NCI-H1105 treated with DMSO at 0.1 percent for 48 hours (cell line): ENCODE measurements around the gene TSPAN9.

Source experiments
- DNase-seq: peaks from one replicate; lab custom pipeline; 2025; lab: John Stamatoyannopoulos, UW

Gene TSPAN9

DNA sequence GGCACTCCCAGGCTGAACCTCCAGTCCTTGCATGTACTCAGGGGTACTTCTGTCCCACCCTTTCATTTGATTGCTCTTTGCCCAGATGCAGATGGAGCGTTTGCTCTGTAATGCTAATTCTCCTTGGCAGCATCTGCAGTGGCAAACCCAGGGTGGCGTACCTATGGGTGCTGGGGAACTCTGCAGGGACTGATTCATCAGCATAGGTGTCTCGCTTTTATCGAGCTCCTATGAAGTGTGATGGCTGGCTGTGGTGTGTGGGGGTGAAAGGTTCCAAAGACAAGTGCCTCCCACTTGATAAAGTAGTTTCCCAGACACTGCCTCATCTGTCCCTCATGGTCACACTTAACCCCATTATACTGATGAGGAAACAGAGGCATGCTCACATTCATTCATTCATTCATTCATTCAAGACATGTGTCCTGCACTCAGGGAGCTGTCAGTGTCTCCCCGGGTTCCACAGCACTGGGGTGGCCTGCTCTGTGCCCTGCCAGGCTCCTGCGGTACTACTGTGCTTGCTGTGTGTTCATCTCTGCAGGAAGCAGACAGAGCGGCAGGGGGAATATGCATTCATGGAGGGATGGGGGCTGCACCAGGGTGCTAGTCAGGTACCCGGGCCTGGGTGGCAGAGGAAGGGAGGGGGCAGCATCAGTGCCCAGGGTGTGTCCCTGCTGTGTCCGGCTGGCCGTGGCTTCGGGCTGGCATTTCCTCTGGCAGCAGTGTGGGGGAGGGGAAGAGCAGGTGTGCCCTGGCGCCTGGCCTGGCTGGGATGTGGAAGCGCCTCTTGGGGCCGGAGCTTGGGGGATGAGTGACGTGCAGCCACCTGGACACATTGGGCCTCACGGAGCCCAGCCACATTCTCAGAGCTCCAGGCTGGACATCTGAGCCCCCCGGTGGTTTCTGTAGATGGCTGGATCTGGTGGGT is 110.9 kb downstream of the TSPAN9 start:
- DNase-seq: no peak

DNA sequence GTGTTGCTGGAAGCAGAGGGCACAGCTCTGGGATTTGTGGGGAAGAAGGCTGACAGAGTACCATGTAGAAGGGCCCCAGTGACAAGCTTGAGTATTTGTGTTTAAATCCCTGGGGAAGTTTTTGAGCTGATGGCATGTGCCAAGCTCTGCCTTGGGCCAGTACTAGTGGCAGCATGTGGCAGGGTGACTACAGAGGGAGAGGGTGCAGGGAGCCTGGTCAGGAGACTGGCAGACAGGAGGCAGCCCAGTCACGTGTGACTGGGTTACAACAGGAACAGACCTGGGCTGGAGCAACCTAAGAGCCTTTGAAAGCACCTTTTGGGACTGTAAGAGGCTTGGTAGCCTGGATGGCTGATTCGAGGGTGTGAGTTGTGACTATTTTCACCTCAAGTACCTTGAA is 112.1 kb downstream of the TSPAN9 start:
- DNase-seq: no peak

DNA sequence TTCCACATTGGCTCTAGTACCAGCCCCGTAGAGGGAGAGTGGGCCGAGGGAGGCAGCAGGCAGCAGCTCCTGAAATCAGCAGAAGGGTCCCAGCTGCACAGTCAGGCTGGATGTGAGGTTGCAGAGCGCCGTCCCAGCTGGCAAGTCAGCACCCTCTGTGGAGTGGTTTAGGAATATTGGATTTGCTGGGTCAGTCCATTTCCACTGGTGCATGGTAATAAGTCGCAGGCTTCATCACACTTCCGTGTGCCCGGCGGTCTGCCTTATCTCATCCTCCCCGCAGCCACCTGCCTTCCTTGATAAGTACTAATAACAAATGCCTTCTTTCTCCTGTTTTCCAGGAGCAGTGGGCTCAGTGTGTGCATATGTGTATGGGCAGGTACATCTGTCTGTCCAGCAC is 112.9 kb downstream of the TSPAN9 start:
- no peak for DNase-seq

DNA sequence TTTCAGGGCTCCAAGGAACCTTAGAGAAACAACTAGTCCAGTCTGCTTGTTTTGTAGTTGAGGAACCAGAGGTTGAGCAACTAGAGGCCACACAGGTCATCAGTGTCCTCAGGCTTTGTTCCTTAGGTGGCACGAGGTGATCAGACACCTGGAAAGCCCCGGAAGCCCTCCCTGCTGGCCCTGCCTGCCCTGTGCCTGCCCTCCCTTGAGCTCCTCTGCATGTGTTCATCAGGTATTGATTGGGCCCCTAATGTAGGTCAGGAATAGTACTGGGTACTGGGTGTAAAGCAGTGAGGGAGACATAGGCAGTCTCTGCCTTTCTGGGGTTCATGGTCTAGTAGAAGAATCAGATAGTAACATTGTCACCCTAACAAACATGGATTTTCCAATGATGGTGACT is 114.3 kb downstream of the TSPAN9 start:
- DNase-seq: no peak

DNA sequence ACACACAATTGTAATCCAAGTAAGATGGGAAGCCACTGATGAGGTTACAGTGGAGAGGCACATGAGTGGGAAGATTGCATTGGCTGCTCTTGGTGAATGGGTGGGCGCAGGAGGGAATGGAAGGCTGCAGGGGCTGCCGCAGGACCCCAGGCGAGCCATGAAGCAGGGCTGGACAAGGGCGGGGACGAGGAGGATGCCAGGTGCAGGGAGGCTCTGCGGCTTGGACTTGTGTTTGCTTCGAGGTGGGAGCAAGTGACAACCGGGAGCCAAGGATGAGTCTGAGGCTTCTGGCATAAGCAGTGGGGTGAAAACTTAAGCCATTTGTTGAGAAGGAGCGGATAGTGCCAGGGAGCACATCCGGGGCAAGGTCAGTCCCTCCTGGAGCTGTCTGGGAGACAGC is 115.0 kb downstream of the TSPAN9 start:
- no peak for DNase-seq

DNA sequence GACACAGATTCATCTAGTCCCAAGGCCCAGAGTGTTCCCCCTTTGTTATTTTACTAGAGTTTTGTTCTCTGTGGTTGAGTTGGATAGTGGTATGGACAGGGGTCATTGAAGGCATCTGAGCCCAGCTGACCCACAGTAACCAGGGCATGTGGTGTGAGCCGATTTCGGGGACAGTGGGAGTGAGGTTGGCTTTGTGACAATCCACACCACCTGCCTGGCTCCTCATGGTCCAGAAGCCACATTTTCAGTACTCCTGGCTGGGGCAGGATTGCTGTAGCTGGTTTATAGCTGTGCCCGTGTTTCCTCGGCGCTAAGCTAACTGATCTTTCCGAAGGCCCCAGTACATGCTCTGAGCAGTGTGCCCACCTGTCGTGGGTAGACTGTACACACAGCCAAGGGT is 116.0 kb downstream of the TSPAN9 start:
- DNase-seq: no peak

DNA sequence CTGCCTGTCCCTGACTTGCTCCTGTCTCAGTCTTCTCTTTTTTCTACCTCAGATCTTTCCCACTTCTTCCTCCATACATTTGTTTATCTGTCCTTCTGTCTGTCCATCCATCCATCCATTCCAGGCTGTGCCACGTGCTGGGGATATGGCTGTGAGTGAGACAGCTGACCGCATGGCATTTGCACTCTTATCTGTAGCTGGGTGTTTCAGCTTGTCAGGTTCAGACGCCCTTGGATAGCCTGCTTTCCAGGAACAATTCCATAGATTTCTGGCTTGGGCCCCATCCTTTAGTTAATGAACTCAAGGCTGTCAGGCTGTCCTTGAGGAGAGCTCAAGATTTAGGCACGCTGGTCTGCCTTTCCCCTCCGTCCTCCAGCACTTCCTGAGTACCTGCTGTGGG is 116.6 kb downstream of the TSPAN9 start:
- DNase-seq: no peak

DNA sequence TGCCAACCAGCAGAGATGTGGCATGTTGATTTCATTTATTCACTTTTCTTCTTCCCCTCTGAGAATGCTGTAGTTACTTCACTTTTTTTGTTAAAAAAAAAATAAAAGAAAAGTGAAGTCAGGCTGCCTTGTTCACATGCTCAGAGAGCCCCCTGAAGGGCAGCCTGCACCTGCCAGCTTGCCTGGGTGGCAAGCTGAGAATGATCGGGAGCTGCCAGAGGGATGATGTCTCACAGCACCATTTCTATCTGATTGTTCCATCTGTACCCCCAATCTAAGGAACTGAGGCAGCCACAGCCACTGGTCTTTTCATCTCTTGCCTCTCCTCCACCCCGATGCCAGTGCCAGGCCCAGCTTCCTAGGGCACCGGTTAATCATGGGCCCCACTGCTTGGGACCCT is 118.2 kb downstream of the TSPAN9 start:
- DNase-seq: no peak

DNA sequence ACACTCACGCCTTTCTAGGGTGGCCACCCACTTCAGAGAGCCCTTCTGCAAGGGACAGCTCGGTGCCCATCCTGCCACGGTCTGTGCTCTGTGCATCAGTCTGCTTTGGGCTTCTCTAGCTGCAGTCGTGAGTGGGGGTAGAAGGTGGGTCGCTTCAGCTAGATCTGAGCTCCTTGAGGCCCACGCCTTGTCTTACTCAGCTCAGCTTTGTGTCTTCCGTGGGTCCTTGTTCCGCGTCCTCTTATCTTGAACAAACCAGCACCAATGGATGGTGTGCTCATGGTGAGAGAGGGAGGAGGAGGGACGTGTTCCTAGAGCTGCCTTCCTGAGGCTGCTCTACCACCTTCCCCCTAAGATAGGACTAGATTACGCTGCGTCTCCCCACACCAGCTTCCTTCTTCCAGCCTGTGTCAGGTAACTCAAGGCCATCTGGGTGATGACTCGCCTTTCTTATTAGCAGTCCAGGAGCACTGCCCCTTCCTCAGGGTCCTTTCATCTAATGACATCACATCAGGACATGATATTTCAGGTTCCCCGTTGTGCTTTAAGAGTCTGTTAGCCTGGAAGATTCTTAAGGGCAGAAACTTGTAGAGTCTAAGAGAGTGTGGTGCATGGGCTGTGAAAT is 118.8 kb downstream of the TSPAN9 start:
- no peak for DNase-seq

DNA sequence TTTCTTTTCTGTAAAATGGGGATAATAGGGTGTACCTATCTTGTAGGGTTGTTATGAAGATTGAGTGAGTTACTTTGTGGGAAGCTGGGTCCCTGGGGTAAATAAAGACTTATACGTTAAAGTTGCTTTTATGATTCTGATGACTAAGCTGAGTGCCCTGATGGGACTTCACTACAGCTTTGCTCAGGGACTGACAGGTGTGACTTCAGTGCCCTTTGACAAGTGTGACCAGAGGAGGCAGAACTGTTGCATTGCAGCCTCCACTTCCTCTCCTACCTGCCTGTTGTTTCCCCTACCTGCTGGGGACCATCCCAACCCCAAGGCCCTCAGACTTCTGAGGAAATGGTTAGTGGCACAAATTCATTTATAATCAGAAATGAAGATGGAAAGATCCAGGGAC is 119.3 kb downstream of the TSPAN9 start:
- no peak for DNase-seq

DNA sequence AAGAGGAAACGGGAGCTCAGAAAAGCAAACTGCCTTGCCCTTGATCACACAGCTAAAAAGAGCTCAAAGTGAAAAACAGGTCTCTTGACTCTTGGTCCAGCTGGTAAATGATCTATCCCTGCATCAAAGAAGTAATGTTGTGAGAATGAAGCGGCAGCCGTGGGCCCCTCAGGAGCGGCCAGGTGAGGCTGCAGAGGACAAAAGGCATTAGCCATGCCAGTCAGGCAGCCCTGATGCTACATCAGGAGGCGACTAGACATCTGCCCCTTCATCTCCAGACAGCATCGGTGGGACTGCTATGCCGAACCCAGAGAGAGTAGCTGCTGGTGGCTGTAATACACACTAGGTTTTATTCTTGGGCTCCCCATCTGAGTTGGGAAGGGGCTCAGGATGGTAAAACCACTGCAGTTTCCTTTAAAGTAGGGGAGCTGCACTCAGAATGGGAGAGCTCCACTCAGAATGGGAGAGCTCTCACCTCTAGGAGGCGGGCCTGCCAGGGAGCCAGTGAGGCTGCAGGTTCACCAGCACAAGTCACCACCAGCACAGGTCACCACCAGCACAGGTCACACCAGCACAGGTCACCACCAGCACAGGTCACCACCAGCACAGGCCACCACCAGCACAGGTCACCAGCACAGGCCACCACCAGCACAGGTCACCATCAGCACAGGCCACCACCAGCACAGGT is 120.1 kb downstream of the TSPAN9 start:
- no peak for DNase-seq

DNA sequence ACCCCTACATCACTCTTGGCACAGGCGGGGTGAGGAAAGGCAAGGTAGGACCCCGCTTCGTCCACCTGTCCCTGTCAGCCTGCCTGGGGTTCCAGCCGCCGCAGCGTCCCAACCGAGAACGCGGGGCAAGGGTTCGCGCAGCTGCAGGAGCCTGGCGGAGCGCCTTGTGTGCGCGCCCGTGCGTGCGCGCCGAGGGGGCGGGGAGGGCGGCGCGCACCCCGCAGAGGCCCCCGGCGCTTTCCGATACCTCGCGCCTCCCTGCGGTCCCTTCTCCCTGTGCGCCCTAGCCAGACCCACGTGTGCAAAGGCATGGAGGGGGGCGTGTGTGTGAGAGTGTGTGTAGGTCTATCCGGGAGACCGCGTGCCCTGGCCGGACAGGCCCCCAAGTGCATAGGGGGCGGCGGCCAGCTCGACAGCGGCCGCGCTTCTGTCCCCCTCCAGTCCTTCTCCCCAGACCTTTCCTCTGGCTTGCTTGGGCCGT is 122.4 kb downstream of the TSPAN9 start:
- DNase-seq: peak; percentile 27

DNA sequence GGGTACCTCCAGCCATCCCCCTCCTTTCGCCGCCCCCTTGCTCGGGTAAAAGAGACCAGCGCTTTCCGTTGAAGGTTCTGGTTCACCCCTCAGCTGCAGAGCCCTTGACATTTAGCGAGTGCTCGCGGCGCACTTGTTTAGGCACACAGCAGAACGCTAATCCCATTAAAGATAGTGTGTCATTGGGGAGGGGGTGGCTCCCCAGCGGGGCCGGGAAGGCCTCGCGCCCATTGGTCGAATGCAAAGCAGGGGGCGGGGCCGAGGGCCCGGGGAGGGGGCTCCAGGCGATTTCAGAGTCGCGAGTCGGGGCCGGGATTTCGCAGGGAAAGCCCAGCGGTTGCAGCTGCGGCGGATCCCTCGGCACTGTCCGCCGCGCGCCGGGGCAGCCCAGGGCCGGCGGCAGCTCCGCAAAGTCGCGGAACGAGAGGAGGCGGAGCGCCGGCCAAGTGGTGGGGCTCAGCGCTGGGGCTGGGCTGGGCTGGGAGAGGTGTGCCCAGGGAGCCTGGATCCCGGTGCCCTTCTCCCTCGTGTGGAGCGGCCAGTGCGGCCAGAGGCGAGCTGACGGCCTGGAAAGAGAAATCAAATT is 122.9 kb downstream of the TSPAN9 start:
- DNase-seq: peak; percentile 68

DNA sequence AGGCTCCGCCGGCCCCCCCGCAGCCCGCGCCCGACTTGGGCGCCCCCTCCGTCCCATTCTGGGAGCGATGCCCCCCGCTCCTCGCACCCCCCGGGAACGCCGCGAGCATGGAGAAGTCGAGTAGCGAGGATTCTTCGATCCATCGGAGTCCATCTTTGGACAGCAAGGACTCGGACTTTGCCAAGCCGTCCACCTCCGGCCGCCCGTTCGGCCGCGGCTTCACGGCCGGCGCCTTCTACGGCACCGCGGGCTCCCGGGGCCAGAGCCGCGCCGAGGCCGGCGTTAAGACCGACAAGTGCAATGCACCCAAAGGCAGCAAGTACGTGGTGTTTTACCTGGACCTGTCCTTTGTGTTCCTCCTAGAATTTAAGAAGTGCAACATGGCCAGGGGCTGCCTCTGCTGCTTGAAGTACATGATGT is 123.6 kb downstream of the TSPAN9 start:
- no peak for DNase-seq

DNA sequence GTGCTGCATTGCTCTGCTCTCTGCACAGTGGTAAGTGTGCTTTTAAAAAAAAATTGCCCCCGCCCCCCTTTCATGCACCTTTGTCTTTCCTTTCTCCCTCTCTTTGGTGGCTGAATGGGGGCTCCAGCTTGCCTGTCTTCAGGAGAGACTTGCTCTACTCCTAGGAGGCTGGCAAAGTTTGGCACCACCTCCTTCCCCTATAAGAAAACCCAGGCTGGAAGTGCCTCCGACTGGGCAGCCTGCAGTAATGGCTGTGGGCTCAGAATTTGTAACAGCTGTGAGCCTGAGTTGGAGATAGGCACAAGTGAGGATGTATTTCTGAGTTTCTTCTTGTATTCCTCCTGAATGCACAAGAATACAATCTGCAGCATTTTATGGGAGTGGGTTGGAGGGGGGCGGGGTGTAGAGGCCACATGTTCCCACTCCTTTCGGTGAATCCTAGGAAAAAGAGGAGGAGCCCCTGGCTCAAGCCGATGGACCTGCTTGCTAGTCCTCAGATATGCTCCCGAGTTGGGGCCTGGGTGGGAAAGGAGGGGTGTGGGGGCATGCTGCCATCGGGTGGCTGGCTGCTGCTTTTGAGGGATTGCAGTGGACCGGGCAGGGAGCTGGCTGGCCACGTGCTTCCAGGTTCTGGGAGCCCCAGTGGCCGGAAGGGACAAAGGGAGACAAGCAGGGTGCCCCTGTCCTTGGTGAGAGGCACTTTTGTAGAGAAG is 124.3 kb downstream of the TSPAN9 start:
- no peak for DNase-seq

DNA sequence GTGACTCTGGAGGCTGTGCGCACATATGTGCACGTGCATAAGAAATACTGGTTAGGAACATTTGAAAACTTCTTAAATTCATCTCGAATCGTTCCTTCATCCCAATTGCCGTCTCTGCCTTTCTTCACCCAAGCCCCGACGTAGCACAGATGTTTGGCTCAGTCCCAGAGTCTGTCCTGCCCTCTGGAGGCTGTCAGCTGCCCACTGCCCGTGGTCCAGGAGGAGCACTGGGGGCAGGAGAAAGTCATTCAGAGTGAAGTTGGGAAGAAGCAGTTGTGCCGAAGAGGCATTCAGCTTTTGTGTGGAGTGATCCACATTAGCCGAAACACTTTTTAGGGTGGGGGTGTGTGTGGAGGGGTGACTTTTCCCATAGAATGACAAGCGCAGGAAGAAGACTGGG is 124.9 kb downstream of the TSPAN9 start:
- no peak for DNase-seq

DNA sequence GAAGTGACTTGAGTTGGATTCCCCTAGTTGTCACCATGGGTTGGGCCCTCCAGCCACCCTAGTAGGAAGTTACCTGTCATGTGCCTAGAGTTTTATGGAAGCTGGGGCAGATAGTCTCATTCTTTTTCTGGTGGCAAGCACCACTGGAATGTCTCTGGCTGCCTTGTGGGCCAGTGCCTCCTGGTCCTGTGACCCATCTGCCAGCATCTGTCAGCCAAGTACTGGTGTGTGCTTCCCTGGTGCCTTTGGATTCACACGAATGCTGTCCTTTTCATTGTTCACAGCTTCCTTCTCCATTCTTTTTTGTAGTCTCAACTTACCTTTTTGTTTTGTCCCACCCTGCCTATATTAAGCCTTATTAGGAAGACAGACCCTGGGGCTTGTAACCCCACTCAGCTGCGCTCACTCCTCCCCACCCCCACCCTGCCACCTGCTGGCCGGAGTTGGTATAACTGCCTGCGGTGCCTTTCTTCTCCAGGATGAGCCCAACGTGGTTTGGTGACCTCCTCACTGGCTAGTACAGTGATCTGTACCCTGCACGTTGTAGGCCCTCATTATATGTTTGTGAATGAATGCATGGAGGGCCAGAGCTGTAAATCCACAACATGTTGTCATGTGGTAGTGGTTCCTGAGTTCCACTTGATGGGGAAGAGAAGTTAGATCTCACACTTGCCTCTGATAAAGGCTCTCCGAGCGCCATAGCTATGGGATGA is 125.7 kb downstream of the TSPAN9 start:
- peak; percentile 32 for DNase-seq

DNA sequence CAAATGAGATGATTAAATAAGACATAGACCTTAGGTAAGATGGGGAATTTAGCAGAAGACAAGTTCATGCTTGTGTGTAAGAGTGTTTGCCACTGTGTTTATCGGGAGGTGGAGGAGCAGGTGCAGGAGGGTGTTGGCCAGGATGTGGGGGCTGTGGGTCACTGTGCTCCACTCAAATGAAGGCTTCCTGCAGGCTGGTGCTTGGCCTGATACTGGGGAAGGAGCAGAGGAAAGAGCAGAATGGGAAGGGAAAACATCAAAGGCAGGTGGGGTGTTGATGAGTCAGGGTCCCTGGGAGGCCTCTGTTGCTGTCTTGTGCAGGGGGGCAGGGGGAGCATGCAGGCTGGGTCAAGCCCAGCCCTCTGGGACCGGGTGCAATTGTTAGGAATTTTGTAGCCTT is 126.5 kb downstream of the TSPAN9 start:
- peak; percentile 28 for DNase-seq

DNA sequence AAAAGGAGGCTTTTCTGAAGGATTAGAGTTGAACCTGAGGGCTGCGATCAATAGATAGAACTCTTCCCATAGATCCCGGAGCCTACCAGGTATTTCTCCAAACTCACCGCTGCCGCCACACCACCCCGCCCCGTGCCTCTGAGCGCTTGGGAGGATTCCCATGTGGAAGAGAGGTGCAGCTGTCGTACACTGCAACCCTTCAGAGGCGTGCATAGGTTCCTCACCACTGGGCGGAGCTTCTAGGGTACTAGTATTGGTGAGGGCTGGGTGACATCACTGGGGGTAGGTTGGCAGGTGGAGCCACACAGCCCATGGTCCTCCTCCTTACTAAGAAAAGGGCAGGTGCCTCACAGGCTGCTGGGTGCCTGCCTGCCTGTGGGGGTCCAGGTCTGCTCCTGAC is 127.0 kb downstream of the TSPAN9 start:
- peak; percentile 76 for DNase-seq

DNA sequence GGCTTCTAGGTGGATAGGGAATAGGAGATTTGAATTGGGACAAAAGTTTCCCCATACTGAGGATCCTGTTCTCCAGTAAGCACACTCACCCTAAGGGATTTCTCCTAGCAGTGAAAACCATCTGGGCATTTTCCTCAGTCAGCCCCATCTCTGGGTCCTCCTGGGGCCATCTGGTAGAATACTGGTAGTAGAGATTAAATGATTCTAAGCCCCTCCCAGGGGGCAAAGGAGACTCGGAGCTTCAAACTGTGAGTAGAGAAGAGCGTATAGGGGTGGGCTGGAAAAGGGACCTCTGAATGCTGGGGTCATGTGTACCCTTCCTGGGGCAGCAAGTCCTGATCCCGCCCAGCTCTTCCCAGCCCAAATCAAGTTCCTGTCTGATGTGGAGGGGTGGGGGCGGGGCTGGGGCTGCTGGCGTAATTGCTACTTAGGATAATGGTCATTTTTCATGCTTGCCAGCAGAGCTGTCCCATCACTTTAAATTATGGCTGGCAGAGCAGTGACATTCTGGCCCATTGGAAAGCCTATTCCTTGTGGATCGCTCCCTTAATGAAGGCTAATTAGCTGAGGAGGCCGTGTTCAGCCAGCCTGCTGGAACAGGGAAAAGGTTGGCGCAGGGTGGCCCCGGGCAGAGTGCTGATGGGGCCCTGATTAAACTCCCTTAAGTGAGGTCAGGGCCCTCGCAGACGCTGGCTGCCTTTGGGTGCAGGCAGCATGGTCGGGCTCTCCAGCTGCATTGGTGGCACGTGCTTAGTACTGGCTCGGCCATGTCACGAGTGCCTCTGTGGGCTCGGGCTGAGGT is 127.8 kb downstream of the TSPAN9 start:
- peak; percentile 68 for DNase-seq
